ENCODE data around the gene PDCD5.

- TF ChIP-seq EZH2 (IDR thresholded peaks at IDR 0.05) (no peak), POLR2AphosphoS5 (IDR thresholded peaks at IDR 0.05; ENCODE audit: borderline replicate concordance, low read depth, low read length) (no peak), FOXP2 (optimal IDR thresholded peaks at IDR 0.05; ENCODE audit: control extremely low read depth, extremely low read length, insufficient read depth) (no peak)
These were observed 38.4 kb upstream of the PDCD5 start for GRCh38 chr19:32542477-32543108.

Measured in SK-N-MC (cell line).